ENCODE measurements around the gene KRTAP6-2.

- TF ChIP-seq CTBP2 (IDR thresholded peaks at IDR 0.05; ENCODE audit: borderline replicate concordance, insufficient read depth, insufficient read length, low read length) (no peak), CTCF (IDR thresholded peaks at IDR 0.05; ENCODE audit: control extremely low read depth in 1 of 3, insufficient read depth in 1 of 3, low read depth in 1 of 3, low read length in 3 of 3) (no peak), POLR2A (IDR thresholded peaks at IDR 0.05; ENCODE audit: control extremely low read depth in 1 of 2, low read depth in 2 of 2, low read length in 2 of 2) (no peak), CREB1 (IDR thresholded peaks at IDR 0.05) (no peak), EZH2 (IDR thresholded peaks at IDR 0.05; ENCODE audit: low read depth, low read length, severe bottlenecking) (no peak), YY1 (IDR thresholded peaks at IDR 0.05; ENCODE audit: low read depth, low read length) (no peak), EP300 (IDR thresholded peaks at IDR 0.05; ENCODE audit: borderline replicate concordance in 1 of 2, low read depth in 2 of 2, low read length in 2 of 2) (no peak), TAF1 (IDR thresholded peaks at IDR 0.05; ENCODE audit: low read depth, low read length) (no peak), PHF8 (conservative IDR thresholded peaks at IDR 0.05; ENCODE audit: low read depth, low read length) (no peak), BCL11A (IDR thresholded peaks at IDR 0.05; ENCODE audit: low read depth in 2 of 2, low read length in 2 of 2) (no peak), EGR1 (IDR thresholded peaks at IDR 0.05; ENCODE audit: borderline replicate concordance, low read depth, low read length) (no peak)
Measured at GRCh38 chr21:30612132-30612531, 13.4 kb upstream of the KRTAP6-2 start.
